HepG2 (cell line): ENCODE results near the gene NPC2. TPM values are rescaled to one million over a fixed set of nuclear protein-coding genes. Genes with fewer than 3 reads are reported as not detected.

Experiments
- ATAC-seq: fragments of 200-7000 bp; cut with Tn5 transposase; 3 replicates; pipeline ENCODE4 v1.9.1; 2020; ENCODE audit warnings: mild to moderate bottlenecking, moderate library complexity
- BruUV-seq: library from RNA; stranded (reverse); fragments of 400-500 nt; replicated peaks from 2 replicates; lab custom pipeline; 2021; lab: Mats Ljungman, UMichigan
- CTCF ChIA-PET: fragments of 300-600 bp; formaldehyde crosslinking; extraction: SDS; loops from one replicate; lab custom pipeline; 2021; ENCODE audit warnings: low total read pairs, inconsistent platforms, low intra/inter-chr PET ratio; lab: Yijun Ruan, JAX
- POLR2A ChIA-PET: fragments of 350-600 bp; sonication (Branson Sonifier 250); formaldehyde crosslinking; loops from one replicate; lab custom pipeline; 2020; ENCODE audit warnings: antibody characterized with exemption, inconsistent platforms; lab: Yijun Ruan, JAX
- DNase-seq: peaks from one replicate; pipeline ENCODE4 v3.0.0-alpha.2; 2015; ENCODE audit warnings: low spot score
- FAIRE-seq: peaks from 3 replicates; lab custom pipeline; 2011; peaks lifted over from hg19 to GRCh38; lab: Jason Lieb, UNC
- H2AFZ ChIP-seq: one replicate; pipeline ENCODE4 v1.6.1; 2011; ENCODE audit warnings: low read length, inconsistent platforms
- H3K27ac ChIP-seq: fragments of 300-600 bp; 3 replicates; pipeline ENCODE4 v1.8.0; 2011; ENCODE audit warnings: mixed run types, mild to moderate bottlenecking, mixed read lengths, low read length, inconsistent platforms; ENCODE audit not compliant: insufficient read depth; ENCODE audit errors: extremely low read length
- H3K27me3 ChIP-seq, 2 experiments: fragments of 200-600 bp in 1 of 2; 2 replicates in 1 of 2; 3 replicates in 1 of 2; pipeline versions ENCODE4 v1.6.0 to v1.8.0; 2011; ENCODE audit warnings: low read length in 2 of 2, mild to moderate bottlenecking in 2 of 2, moderate library complexity in 2 of 2, inconsistent platforms in 1 of 2; ENCODE audit not compliant: insufficient read depth in 2 of 2, control insufficient read depth in 1 of 2
- H3K36me3 ChIP-seq, 2 experiments: fragments of 200-600 bp in 1 of 2; replicated peaks in 1 of 2; 2 replicates in 1 of 2; 3 replicates in 1 of 2; pipeline versions ENCODE4 v1.5.1 to v1.8.0; 2011; ENCODE audit warnings: low read length in 2 of 2, inconsistent platforms in 1 of 2; ENCODE audit not compliant: insufficient read depth in 2 of 2, control insufficient read depth in 1 of 2
- H3K4me1 ChIP-seq: 2 replicates; pipeline ENCODE4 v1.5.1; 2012; ENCODE audit warnings: low read length, inconsistent platforms; ENCODE audit not compliant: insufficient read depth
- H3K4me2 ChIP-seq: 2 replicates; pipeline ENCODE4 v1.6.0; 2011; ENCODE audit warnings: low read depth, low read length, inconsistent platforms
- H3K4me3 ChIP-seq, 3 experiments: fragments of 200-600 bp in 1 of 3; sonication (generic), shearing (Covaris generic) in 1 of 3; replicated peaks in 1 of 3; 2 replicates each; pipeline ENCODE4 v1.5.1; 2011 to 2016; ENCODE audit warnings: low read length in 3 of 3, inconsistent platforms in 2 of 3, low read depth in 2 of 3, mild to moderate bottlenecking in 2 of 3, control low read depth in 1 of 3, mixed read lengths in 1 of 3; ENCODE audit not compliant: insufficient read depth in 1 of 3
- H3K79me2 ChIP-seq: one replicate; pipeline ENCODE4 v1.6.1; 2011; ENCODE audit warnings: low read length, inconsistent platforms; ENCODE audit not compliant: insufficient read depth
- H3K9ac ChIP-seq: 2 replicates; pipeline ENCODE4 v1.6.0; 2011; ENCODE audit warnings: mild to moderate bottlenecking, low read depth, low read length, inconsistent platforms; ENCODE audit not compliant: insufficient read depth
- H3K9me3 ChIP-seq: 2 replicates; pipeline ENCODE4 v1.5.1; 2012; ENCODE audit warnings: mild to moderate bottlenecking, low read length
- H4K20me1 ChIP-seq: 2 replicates; pipeline ENCODE4 v1.6.0; 2011; ENCODE audit warnings: inconsistent platforms, mild to moderate bottlenecking, low read length, moderate library complexity; ENCODE audit not compliant: insufficient read depth
- EP300 ChIP-seq, 3 experiments: sonication (generic) in 1 of 3; formaldehyde crosslinking in 1 of 3; IDR thresholded peaks; 2 replicates each; pipeline versions ENCODE4 v1.5.1 to v1.6.1; 2011 to 2020; ENCODE audit warnings: low read depth in 2 of 3, low read length in 2 of 3, borderline replicate concordance in 1 of 3, improper control_type of control experiment in 1 of 3, mild to moderate bottlenecking in 1 of 3, missing genetic modification reagents in 1 of 3, moderate library complexity in 1 of 3
- HNRNPH1 ChIP-seq: fragments of 200-400 bp; formaldehyde crosslinking; optimal IDR thresholded peaks from 2 replicates; pipeline ENCODE3; 2017; ENCODE audit warnings: mild to moderate bottlenecking, low read depth, low read length
- MED1 ChIP-seq: sonication (generic); formaldehyde crosslinking; IDR thresholded peaks from 2 replicates; pipeline ENCODE4 v1.4.0; 2020; ENCODE audit warnings: missing genetic modification reagents
- RBM39 ChIP-seq: fragments of 200-400 bp; formaldehyde crosslinking; IDR thresholded peaks from one replicate; pipeline ENCODE4 v1.6.1; 2018; ENCODE audit warnings: antibody characterized with exemption, mild to moderate bottlenecking, low read depth, low read length; ENCODE audit not compliant: poor library complexity, severe bottlenecking
- RFX3 ChIP-seq: IDR thresholded peaks from 2 replicates; pipeline ENCODE4 v1.6.1; 2016; ENCODE audit warnings: missing biosample characterization, missing genetic modification reagents
- ZFP90 ChIP-seq: sonication (generic); formaldehyde crosslinking; IDR thresholded peaks from 2 replicates; pipeline ENCODE4 v1.8.0; 2022; ENCODE audit warnings: missing genetic modification reagents, mild to moderate bottlenecking, inconsistent platforms, borderline replicate concordance
- ZNF484 ChIP-seq: sonication (generic); formaldehyde crosslinking; IDR thresholded peaks from 2 replicates; pipeline ENCODE4 v1.5.1; 2020; ENCODE audit warnings: mild to moderate bottlenecking, low read depth, missing genetic modification reagents, borderline replicate concordance
- WGBS: methylation state at CpG from one replicate; pipeline ENCODE4 v1.1.6; 2017; ENCODE audit warnings: low lambda C conversion rate; 5-methylcytosine and 5-hydroxymethylcytosine counted together
- in situ Hi-C: cut with HindIII; loops from 2 replicates; pipeline ENCODE4 v1.10.0; 2017; ENCODE audit warnings: low pct_unique_long_range_greater_than_20kb; ENCODE audit not compliant: extremely low pct_ligation_motif_present
- intact Hi-C: fragments of 100-400 bp; cut with micrococcal nuclease; formaldehyde crosslinking; loops from one replicate; pipeline ENCODE4 v1.10.0; 2022; ENCODE audit not compliant: unreplicated experiment
- polyA plus RNA-seq, 8 experiments: library from polyadenylated mRNA; depleted of rRNA in 3 of 8; stranded (reverse) in 7 of 8; unstranded in 1 of 8; fragments of >200 nt; fragmentation: Illumina TruSeq in 4 of 8; extraction: Trizol in 4 of 8; gene quantifications; 2 replicates each; pipeline versions ENCODE4 v1.2.1 to v1.2.3, GENCODE V29; 2011 to 2016; ENCODE audit warnings: low read depth in 4 of 8, missing spikeins in 1 of 8, mixed read lengths in 1 of 8; ENCODE audit not compliant: insufficient read depth in 1 of 8
- total RNA-seq, 5 experiments: library from RNA; depleted of rRNA; stranded (reverse); fragments of >200 nt; fragmentation: Illumina TruSeq; extraction: Trizol; gene quantifications; 2 replicates each; pipeline ENCODE4 v1.2.3, GENCODE V29; 2016; ENCODE audit warnings: low read depth in 1 of 5
- TF ChIP-seq, protein P1 (sequence below): sonication (generic); formaldehyde crosslinking; IDR thresholded peaks from 2 replicates; pipeline ENCODE4 v1.8.1; 2022; ENCODE audit warnings: low read depth, mild to moderate bottlenecking, missing genetic modification reagents
- TF ChIP-seq, protein P2 (sequence below): sonication (generic); formaldehyde crosslinking; conservative IDR thresholded peaks from 2 replicates; pipeline ENCODE4 v1.8.1; 2023; ENCODE audit warnings: missing genetic modification reagents
- TF ChIP-seq, protein P3 (sequence below): IDR thresholded peaks from 2 replicates; pipeline ENCODE4 v1.6.1; 2016; ENCODE audit warnings: missing genetic modification reagents, missing compliant biosample characterization

Gene NPC2
- total and polyA plus RNA-seq, 2 of the 13 experiments (the other 11 are each of a cell fraction or from before 2014, with no cell fraction given), result 132 to 164 TPM

DNA sequence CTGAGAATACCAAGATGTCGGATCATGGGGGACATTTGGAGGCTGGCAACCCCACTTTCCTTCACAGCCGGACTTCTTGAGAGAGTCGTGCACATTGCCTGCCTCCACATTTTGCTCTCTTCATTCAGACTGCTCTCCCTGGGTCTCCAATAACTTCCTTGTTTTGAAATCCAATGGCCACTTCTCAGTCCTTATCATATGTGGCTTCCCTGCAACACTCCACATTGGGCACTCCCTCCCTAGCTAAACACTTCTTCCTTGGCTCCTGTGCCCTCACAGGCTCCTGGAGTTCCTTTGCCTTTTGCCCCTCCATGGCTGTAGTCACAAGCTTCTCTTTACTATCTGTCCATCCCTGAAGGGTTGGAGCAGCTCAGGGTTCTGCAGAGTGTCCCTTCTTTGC, 30.1 kb downstream of the NPC2 start:
- ChIA-PET CTCF (no interaction called here), POLR2A (no interaction called here)
- FAIRE-seq (no peak), ATAC-seq (no peak), DNase-seq (no peak)
- WGBS, result 94% methylated on average over 3 of the region's 3 CpGs
- H3K4me2 ChIP-seq, result no peak overlapping the region
- H3K9ac ChIP-seq, result no peak overlapping the region
- no peaks in the 10 kb centered on the region for H3K27me3 ChIP-seq
- H3K36me3 ChIP-seq, result no peaks in the 10 kb centered on the region
- H4K20me1 ChIP-seq, result no peaks in the 10 kb centered on the region
- no peaks in the 10 kb centered on the region for H3K79me2 ChIP-seq
- TF ChIP-seq, protein P1, sequence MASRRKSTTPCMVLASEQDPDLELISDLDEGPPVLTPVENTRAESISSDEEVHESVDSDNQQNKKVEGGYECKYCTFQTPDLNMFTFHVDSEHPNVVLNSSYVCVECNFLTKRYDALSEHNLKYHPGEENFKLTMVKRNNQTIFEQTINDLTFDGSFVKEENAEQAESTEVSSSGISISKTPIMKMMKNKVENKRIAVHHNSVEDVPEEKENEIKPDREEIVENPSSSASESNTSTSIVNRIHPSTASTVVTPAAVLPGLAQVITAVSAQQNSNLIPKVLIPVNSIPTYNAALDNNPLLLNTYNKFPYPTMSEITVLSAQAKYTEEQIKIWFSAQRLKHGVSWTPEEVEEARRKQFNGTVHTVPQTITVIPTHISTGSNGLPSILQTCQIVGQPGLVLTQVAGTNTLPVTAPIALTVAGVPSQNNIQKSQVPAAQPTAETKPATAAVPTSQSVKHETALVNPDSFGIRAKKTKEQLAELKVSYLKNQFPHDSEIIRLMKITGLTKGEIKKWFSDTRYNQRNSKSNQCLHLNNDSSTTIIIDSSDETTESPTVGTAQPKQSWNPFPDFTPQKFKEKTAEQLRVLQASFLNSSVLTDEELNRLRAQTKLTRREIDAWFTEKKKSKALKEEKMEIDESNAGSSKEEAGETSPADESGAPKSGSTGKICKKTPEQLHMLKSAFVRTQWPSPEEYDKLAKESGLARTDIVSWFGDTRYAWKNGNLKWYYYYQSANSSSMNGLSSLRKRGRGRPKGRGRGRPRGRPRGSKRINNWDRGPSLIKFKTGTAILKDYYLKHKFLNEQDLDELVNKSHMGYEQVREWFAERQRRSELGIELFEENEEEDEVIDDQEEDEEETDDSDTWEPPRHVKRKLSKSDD (CRISPR knock-in tag), result no peak
- TF ChIP-seq ZNF484 (CRISPR knock-in tag) (no peak), MED1 (CRISPR knock-in tag) (no peak), HNRNPH1 (no peak), RFX3 (CRISPR knock-in tag) (no peak), EP300 (IDR thresholded peaks at IDR 0.05; ENCODE audit: low read depth in 2 of 2, low read length in 2 of 2) (no peak), EP300 (CRISPR knock-in tag; IDR thresholded peaks at IDR 0.05; ENCODE audit: borderline replicate concordance) (no peak), ZFP90 (CRISPR knock-in tag) (no peak), RBM39 (no peak)
- TF ChIP-seq, protein P2, sequence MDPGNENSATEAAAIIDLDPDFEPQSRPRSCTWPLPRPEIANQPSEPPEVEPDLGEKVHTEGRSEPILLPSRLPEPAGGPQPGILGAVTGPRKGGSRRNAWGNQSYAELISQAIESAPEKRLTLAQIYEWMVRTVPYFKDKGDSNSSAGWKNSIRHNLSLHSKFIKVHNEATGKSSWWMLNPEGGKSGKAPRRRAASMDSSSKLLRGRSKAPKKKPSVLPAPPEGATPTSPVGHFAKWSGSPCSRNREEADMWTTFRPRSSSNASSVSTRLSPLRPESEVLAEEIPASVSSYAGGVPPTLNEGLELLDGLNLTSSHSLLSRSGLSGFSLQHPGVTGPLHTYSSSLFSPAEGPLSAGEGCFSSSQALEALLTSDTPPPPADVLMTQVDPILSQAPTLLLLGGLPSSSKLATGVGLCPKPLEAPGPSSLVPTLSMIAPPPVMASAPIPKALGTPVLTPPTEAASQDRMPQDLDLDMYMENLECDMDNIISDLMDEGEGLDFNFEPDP (CRISPR knock-in tag), result no peak
- TF ChIP-seq, protein P3, sequence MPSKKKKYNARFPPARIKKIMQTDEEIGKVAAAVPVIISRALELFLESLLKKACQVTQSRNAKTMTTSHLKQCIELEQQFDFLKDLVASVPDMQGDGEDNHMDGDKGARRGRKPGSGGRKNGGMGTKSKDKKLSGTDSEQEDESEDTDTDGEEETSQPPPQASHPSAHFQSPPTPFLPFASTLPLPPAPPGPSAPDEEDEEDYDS (CRISPR knock-in tag), result no peak
- no peaks in the 10 kb centered on the region for H3K4me1 ChIP-seq
- intact Hi-C loops, result no loop called here
- no TSS peak for BruUV-seq
- no peak overlapping the region for H3K4me3 ChIP-seq
- in situ Hi-C loops, result no loop called here
- no peak overlapping the region for H3K27ac ChIP-seq
- H3K9me3 ChIP-seq, result no peaks in the 10 kb centered on the region
- H2AFZ ChIP-seq, result no peak overlapping the region
